GM12878 (cell line): ENCODE data around the gene CYSLTR2. TPM values are rescaled to one million over a fixed set of nuclear protein-coding genes. Genes with fewer than 3 reads are reported as not detected.

Experiments used
- ATAC-seq: fragments of 200-7000 bp; cut with Tn5 transposase; 3 replicates; pipeline ENCODE4 v1.9.1; 2020; ENCODE audit warnings: mild to moderate bottlenecking, moderate library complexity
- BruUV-seq: library from RNA; stranded (reverse); fragments of 400-500 nt; replicated peaks from 2 replicates; lab custom pipeline; 2021; lab: Mats Ljungman, UMichigan
- CTCF ChIA-PET: fragments of 300-600 bp; sonication (Branson Sonifier 250); formaldehyde crosslinking; extraction: SDS; loops from one replicate; lab custom pipeline; 2021; ENCODE audit warnings: inconsistent platforms; lab: Yijun Ruan, JAX
- POLR2A ChIA-PET: fragments of 350-600 bp; formaldehyde crosslinking; extraction: SDS; loops from one replicate; lab custom pipeline; 2021; ENCODE audit warnings: inconsistent platforms; lab: Charles Lee
- RAD21 ChIA-PET: fragments of 300-600 bp; sonication (Branson Sonifier 250); formaldehyde crosslinking; loops from one replicate; lab custom pipeline; 2023; ENCODE audit warnings: antibody characterized with exemption; ENCODE audit not compliant: unreplicated experiment; lab: Charles Lee
- SMC1A ChIA-PET: fragments of 300-600 bp; sonication (Branson Sonifier 250); formaldehyde crosslinking; loops from one replicate; lab custom pipeline; 2023; ENCODE audit not compliant: unreplicated experiment, uncharacterized antibody; lab: Charles Lee
- DNase-seq: peaks from one replicate; pipeline ENCODE4 v3.0.0-alpha.2; 2011; ENCODE audit warnings: low read depth, low spot score
- FAIRE-seq: peaks from 3 replicates; lab custom pipeline; 2011; peaks lifted over from hg19 to GRCh38; lab: Jason Lieb, UNC
- H2AFZ ChIP-seq: 2 replicates; pipeline ENCODE4 v1.6.0; 2011; ENCODE audit warnings: low read depth, low read length, control low read depth; ENCODE audit not compliant: control insufficient read depth
- H3K27ac ChIP-seq: 2 replicates; pipeline ENCODE4 v1.5.1; 2011; ENCODE audit warnings: control low read depth; ENCODE audit not compliant: control insufficient read depth, insufficient read depth
- H3K27me3 ChIP-seq, 2 experiments: replicated peaks in 1 of 2; 2 replicates each; pipeline versions ENCODE4 v1.6.0 to v1.6.1; 2011; ENCODE audit warnings: low read length in 1 of 2; ENCODE audit not compliant: control insufficient read depth in 2 of 2, insufficient read depth in 2 of 2
- H3K36me3 ChIP-seq, 2 experiments: 2 replicates each; pipeline ENCODE4 v1.5.1; 2011; ENCODE audit warnings: low read length in 1 of 2; ENCODE audit not compliant: control insufficient read depth in 2 of 2, insufficient read depth in 2 of 2
- H3K4me1 ChIP-seq: 2 replicates; pipeline ENCODE4 v1.6.1; 2011; ENCODE audit warnings: mild to moderate bottlenecking, low read length, moderate library complexity, mixed read lengths; ENCODE audit not compliant: control insufficient read depth, insufficient read depth
- H3K4me2 ChIP-seq: 2 replicates; pipeline ENCODE4 v1.6.0; 2011; ENCODE audit warnings: control low read depth; ENCODE audit not compliant: control insufficient read depth, insufficient read depth
- H3K4me3 ChIP-seq: fragments of 200-600 bp; sonication (generic); 2 replicates; pipeline ENCODE4 v1.5.1; 2016
- H3K79me2 ChIP-seq: 2 replicates; pipeline ENCODE4 v1.6.0; 2011; ENCODE audit warnings: low read length; ENCODE audit not compliant: control insufficient read depth, insufficient read depth
- H3K9ac ChIP-seq: 2 replicates; pipeline ENCODE4 v1.8.0; 2011; ENCODE audit warnings: low read length, control low read depth, mixed read lengths; ENCODE audit not compliant: control insufficient read depth, insufficient read depth
- H3K9me3 ChIP-seq: replicated peaks from 3 replicates; pipeline ENCODE4 v1.5.1; 2011; ENCODE audit warnings: mild to moderate bottlenecking, low read length; ENCODE audit not compliant: control insufficient read depth, insufficient read depth
- H4K20me1 ChIP-seq: 2 replicates; pipeline ENCODE4 v1.6.0; 2011; ENCODE audit not compliant: control insufficient read depth, insufficient read depth
- ASH2L ChIP-seq: fragments of 300-600, 200-600 bp; sonication (generic); IDR thresholded peaks from 2 replicates; pipeline ENCODE4 v1.6.1; 2017; ENCODE audit warnings: low read depth, mild to moderate bottlenecking, borderline replicate concordance
- MTA3 ChIP-seq: IDR thresholded peaks from 2 replicates; pipeline ENCODE4 v1.6.1; 2012; ENCODE audit warnings: low read length, inconsistent platforms, borderline replicate concordance
- NFIC ChIP-seq: IDR thresholded peaks from 2 replicates; pipeline ENCODE4 v1.6.1; 2012; ENCODE audit warnings: low read depth, mild to moderate bottlenecking, inconsistent platforms, low read length, moderate library complexity
- POLR2A ChIP-seq: IDR thresholded peaks from 2 replicates; pipeline ENCODE4 v1.6.1; 2011; ENCODE audit warnings: low read depth, mild to moderate bottlenecking, low read length
- SMAD1 ChIP-seq: fragments of 450-650 bp; IDR thresholded peaks from 2 replicates; pipeline ENCODE4 v1.6.1; 2018; ENCODE audit warnings: mild to moderate bottlenecking, low read depth; ENCODE audit not compliant: partially characterized antibody
- TCF12 ChIP-seq: IDR thresholded peaks from 2 replicates; pipeline ENCODE4 v1.6.1; 2011; ENCODE audit warnings: low read depth, mild to moderate bottlenecking, low read length
- ZNF24 ChIP-seq: fragments of 450-650 bp; IDR thresholded peaks from 2 replicates; pipeline ENCODE4 v1.6.1; 2017; ENCODE audit warnings: antibody characterized with exemption, mild to moderate bottlenecking
- ZNF622 ChIP-seq: fragments of 450-650 bp; IDR thresholded peaks from 2 replicates; pipeline ENCODE4 v1.6.1; 2017; ENCODE audit warnings: mild to moderate bottlenecking, inconsistent platforms
- ZZZ3 ChIP-seq: IDR thresholded peaks from 2 replicates; pipeline ENCODE4 v1.6.1; 2011; ENCODE audit warnings: low read depth; ENCODE audit not compliant: control insufficient read depth, insufficient read length
- WGBS: methylation state at CpG from one replicate; pipeline ENCODE4 v1.1.6; 2016; ENCODE audit warnings: low lambda C conversion rate; ENCODE audit not compliant: insufficient replicate concordance, insufficient coverage; ENCODE audit errors: missing lambda C conversion rate; 5-methylcytosine and 5-hydroxymethylcytosine counted together
- in situ Hi-C: fragments of 300-500 bp; cut with MboI; formaldehyde crosslinking; loops from 9 replicates; pipeline ENCODE4 v1.14.3; 2018; ENCODE audit warnings: mixed read lengths
- intact Hi-C: fragments of 100-400 bp; cut with micrococcal nuclease; formaldehyde crosslinking; loops from one replicate; pipeline ENCODE4 v1.14.2; 2022; ENCODE audit not compliant: unreplicated experiment
- polyA plus RNA-seq, 11 experiments: library from polyadenylated mRNA; depleted of rRNA in 4 of 11; unstranded in 6 of 11; stranded (reverse) in 5 of 11; fragments of >200 nt; fragmentation: Nextera tagmentation in 4 of 11; fragmentation: Illumina TruSeq in 1 of 11; extraction: Ambion mirVana in 4 of 11; extraction: Trizol in 1 of 11; gene quantifications; 1 replicate in 1 of 11; 2 replicates in 10 of 11; pipeline versions ENCODE4 v1.2.1 to v1.2.3, GENCODE V29; 2011 to 2016; ENCODE audit warnings: inconsistent platforms in 2 of 11, missing spikeins in 2 of 11, low read depth in 1 of 11
- total RNA-seq, 4 experiments: library from RNA; depleted of rRNA in 3 of 4; stranded (reverse); fragments of >200 nt in 3 of 4; fragmentation: Illumina TruSeq in 1 of 4; extraction: Trizol in 1 of 4; gene quantifications; 2 replicates each; pipeline versions ENCODE4 v1.2.1 to v1.2.3, GENCODE V29; 2013 to 2021

Gene CYSLTR2
- total and polyA plus RNA-seq, 10 of the 15 experiments (the other 5 are each of a cell fraction or from before 2014, with no cell fraction given), result 0.02 to 0.08 (median 0.03) TPM; not detected in 5

DNA sequence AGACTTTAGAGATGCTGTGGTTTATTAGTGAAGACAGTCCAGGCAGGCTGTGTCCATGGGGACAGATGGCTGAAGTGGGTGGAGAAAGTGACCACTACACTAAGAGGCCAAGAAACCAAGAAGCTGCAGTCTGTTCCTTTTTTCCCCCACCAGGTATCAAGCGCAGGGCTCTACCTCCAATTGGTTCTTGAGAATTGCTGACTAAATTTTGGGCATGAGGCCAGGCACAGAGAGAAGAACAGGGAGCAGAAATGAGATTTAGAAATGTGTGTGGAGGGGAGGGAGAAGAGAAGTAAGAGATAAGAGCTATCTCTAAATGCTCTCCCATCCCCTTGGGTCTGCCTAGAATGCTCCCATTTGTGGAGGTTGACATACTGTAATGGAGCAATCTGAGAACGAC is 12.3 kb upstream of the CYSLTR2 start:
- CTCF ChIA-PET, result interaction anchor here (0.8 kb wide), 1 partner anchor 514 kb away, joined by 3 read pairs; no protein-coding TSS in a partner anchor

DNA sequence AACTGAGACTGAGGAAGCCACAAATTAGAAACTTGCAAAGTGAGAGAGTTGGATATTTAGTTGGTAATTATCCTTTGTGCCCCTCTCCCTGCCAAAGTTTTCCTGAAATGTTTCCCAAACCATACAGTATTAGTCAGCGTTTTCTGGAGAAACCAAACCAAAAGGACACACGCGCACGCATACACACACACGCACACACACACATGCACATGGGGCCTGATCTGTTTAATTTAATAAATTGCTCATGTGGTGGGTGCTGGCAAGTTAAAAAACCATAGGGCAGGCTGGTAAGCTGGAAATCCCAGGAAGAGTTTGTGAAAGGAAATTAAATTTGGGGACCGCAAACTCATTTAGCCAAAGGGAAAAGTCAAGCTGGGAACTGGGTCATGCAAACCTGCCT is 11.7 kb upstream of the CYSLTR2 start:
- BruUV-seq, result no TSS peak
- FAIRE-seq (no peak), DNase-seq (no peak), ATAC-seq (no peak)
- intact Hi-C loops (no loop called here), in situ Hi-C loops (no loop called here)
- Histone ChIP-seq H3K4me2 (no peak overlapping the region), H3K4me3 (no peak overlapping the region), H3K9ac (no peak overlapping the region), H3K4me1 (no peaks in the 10 kb centered on the region), H3K79me2 (no peaks in the 10 kb centered on the region), H4K20me1 (no peaks in the 10 kb centered on the region), H2AFZ (no peak overlapping the region), H3K36me3 (no peaks in the 10 kb centered on the region), H3K27ac (no peak overlapping the region), H3K9me3 (no peaks in the 10 kb centered on the region), H3K27me3 (peaks cover 2 to 3% of the 10 kb centered on the region in 2 experiments; a peak in 2 of 4 replicates)
- ChIA-PET CTCF (interaction anchor here (0.8 kb wide), 1 partner anchor 515 kb away, joined by 3 read pairs; no protein-coding TSS in a partner anchor), SMC1A (no interaction called here), POLR2A (no interaction called here)
- 92% methylated on average over 6 of the region's 6 CpGs for WGBS
- TF ChIP-seq NFIC (no peak), ZZZ3 (no peak), ASH2L (no peak), POLR2A (no peak), SMAD1 (no peak)
- TF ChIP-seq, all 136 proteins: peak for 0
- RAD21 ChIA-PET, result no interaction called here

More for the DNA sequence above, 12.3 kb upstream of the CYSLTR2 start:
- DNase-seq, result no peak
- ChIA-PET SMC1A (no interaction called here), POLR2A (interaction anchor here (0.6 kb wide), 2 partner anchors 747 to 1676 kb away, joined by 3 to 4 read pairs; no protein-coding TSS in a partner anchor), RAD21 (no interaction called here)
- H2AFZ ChIP-seq, result no peak overlapping the region
- H3K4me3 ChIP-seq, result no peak overlapping the region
- no peak for FAIRE-seq
- no peak overlapping the region for H3K27ac ChIP-seq
- H3K9ac ChIP-seq, result no peak overlapping the region
- peaks cover 1% of the 10 kb centered on the region; the same call in 1 of the 3 replicates for H3K9me3 ChIP-seq
- in situ Hi-C loops, result no loop called here
- WGBS, result 42% methylated on average over 2 of the region's 2 CpGs
- H3K27me3 ChIP-seq, result no peaks in the 10 kb centered on the region; a peak in 1 of 4 replicates
- H3K4me2 ChIP-seq, result no peak overlapping the region
- TF ChIP-seq TCF12 (no peak), ZNF24 (no peak), ZNF622 (no peak), MTA3 (no peak)
- ATAC-seq, result no peak
- no TSS peak for BruUV-seq
- H3K79me2 ChIP-seq, result no peaks in the 10 kb centered on the region
- H3K36me3 ChIP-seq, result no peaks in the 10 kb centered on the region
- intact Hi-C loops, result no loop called here
- no peaks in the 10 kb centered on the region for H4K20me1 ChIP-seq
- H3K4me1 ChIP-seq, result no peaks in the 10 kb centered on the region
